Nephron (organoid): ENCODE results near the gene PLN.

Source experiments
- H3K27ac Mint-ChIP-seq, 3 experiments: 2 replicates each; pipeline ENCODE4 v1.8.0; 2020; ENCODE audit warnings: mixed read lengths in 3 of 3, mild to moderate bottlenecking in 2 of 3, moderate library complexity in 1 of 3
- H3K27me3 Mint-ChIP-seq: 2 replicates; pipeline ENCODE4 v1.8.0; 2021; ENCODE audit warnings: low read depth, mild to moderate bottlenecking, moderate library complexity, mixed read lengths
- H3K36me3 Mint-ChIP-seq: 2 replicates; pipeline ENCODE4 v1.8.0; 2020; ENCODE audit warnings: low read depth, mixed read lengths
- H3K4me1 Mint-ChIP-seq: 2 replicates; pipeline ENCODE4 v1.8.0; 2020; ENCODE audit warnings: mixed read lengths
- H3K4me3 Mint-ChIP-seq, 3 experiments: 2 replicates each; pipeline ENCODE4 v1.8.0; 2020; ENCODE audit warnings: mild to moderate bottlenecking in 3 of 3, mixed read lengths in 3 of 3, moderate library complexity in 2 of 3
- H3K9me3 Mint-ChIP-seq: 2 replicates; pipeline ENCODE4 v1.8.0; 2020; ENCODE audit warnings: mixed read lengths
- TF ChIP-seq, protein P1 (sequence below), 3 experiments: fragments of 200-600 bp; sonication (generic); IDR thresholded peaks; one replicate each; pipeline ENCODE4 v1.5.0; 2021; ENCODE audit warnings: antibody characterized with exemption in 3 of 3; ENCODE audit not compliant: unreplicated experiment in 3 of 3

The PLN gene

DNA sequence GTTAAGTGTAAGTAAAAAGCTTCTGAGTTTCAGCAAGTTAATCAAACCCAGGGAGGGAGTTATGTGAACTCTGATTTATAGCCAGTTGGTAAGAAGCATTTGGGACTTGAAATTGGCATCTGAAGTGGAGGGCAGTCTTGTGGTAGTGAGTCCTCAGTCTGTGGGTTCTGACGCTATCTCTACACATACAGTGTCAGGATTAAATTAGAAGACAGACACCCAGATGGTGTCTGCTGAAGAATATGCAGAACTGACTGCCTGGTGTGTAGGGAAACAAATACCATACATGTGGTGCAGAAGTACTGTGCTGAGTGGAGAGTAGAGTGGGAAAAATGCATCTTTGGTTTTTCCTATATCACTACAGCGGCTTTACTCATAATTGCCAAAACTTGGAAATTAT, 43.5 kb upstream of the PLN start:
- H3K36me3 Mint-ChIP-seq: peaks cover 40% of the 10 kb centered on the region
- TF ChIP-seq, protein P1, sequence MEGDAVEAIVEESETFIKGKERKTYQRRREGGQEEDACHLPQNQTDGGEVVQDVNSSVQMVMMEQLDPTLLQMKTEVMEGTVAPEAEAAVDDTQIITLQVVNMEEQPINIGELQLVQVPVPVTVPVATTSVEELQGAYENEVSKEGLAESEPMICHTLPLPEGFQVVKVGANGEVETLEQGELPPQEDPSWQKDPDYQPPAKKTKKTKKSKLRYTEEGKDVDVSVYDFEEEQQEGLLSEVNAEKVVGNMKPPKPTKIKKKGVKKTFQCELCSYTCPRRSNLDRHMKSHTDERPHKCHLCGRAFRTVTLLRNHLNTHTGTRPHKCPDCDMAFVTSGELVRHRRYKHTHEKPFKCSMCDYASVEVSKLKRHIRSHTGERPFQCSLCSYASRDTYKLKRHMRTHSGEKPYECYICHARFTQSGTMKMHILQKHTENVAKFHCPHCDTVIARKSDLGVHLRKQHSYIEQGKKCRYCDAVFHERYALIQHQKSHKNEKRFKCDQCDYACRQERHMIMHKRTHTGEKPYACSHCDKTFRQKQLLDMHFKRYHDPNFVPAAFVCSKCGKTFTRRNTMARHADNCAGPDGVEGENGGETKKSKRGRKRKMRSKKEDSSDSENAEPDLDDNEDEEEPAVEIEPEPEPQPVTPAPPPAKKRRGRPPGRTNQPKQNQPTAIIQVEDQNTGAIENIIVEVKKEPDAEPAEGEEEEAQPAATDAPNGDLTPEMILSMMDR (IDR thresholded peaks at IDR 0.05; ENCODE audit: unreplicated experiment in 3 of 3): no peak
- H3K27ac Mint-ChIP-seq: no peak overlapping the region
- peaks cover 3% of the 10 kb centered on the region for H3K27me3 Mint-ChIP-seq
- H3K4me3 Mint-ChIP-seq: no peak overlapping the region
- peaks cover 4% of the 10 kb centered on the region for H3K9me3 Mint-ChIP-seq
- peaks cover 6% of the 10 kb centered on the region for H3K4me1 Mint-ChIP-seq

DNA sequence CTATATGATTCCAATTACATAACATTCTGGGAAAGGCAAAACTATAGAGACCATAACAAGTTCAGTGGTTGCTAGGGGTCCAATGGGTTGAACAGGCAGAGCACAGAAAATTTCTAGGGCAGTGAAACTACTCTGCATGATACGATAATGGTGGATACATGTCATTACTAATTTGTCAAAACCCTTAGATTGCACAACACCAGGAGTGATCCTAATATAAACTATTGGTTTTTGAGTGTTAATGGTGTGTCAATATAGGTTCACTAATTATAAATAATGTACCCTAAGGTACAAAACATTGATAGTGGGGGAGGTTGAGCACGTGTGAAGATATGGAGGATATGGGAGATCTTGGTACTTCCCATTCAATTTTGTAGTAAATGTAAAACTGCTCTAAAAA, 42.4 kb upstream of the PLN start:
- no peak overlapping the region for H3K27ac Mint-ChIP-seq
- TF ChIP-seq, protein P1 (IDR thresholded peaks at IDR 0.05; ENCODE audit: unreplicated experiment in 3 of 3): no peak
- H3K9me3 Mint-ChIP-seq: peaks cover 2% of the 10 kb centered on the region
- peaks cover 6% of the 10 kb centered on the region for H3K4me1 Mint-ChIP-seq
- no peaks in the 10 kb centered on the region for H3K27me3 Mint-ChIP-seq
- H3K4me3 Mint-ChIP-seq: no peak overlapping the region
- peaks cover 37% of the 10 kb centered on the region for H3K36me3 Mint-ChIP-seq

DNA sequence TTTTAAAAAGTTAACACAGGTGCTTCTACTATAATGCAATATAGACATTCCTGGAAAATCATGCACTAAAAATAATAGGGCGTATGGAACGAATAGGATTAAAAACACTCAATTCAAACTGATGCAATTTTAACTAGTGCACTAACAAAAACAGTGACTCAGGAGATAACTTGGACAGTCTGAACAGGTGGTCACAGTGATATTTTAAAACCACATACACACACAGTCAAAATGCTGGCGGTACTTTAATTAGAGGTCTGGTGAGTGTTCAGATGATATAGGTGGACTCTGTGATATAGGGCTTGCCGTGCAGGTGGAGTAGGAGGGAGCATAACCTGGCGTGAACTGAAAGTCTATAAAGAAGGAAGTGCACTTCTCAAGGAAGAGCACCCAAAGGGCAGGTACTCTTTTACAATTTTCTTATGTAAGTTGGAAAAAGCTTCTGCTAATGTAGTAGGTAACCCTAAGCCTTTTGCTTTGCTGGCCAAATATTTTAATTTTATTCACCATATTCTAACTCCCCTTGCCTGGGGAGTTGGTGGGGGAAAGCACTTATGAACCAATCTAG, 41.9 kb upstream of the PLN start:
- H3K4me1 Mint-ChIP-seq: peaks cover 6% of the 10 kb centered on the region
- peaks cover 32% of the 10 kb centered on the region for H3K36me3 Mint-ChIP-seq
- no peak overlapping the region for H3K4me3 Mint-ChIP-seq
- no peak overlapping the region for H3K27ac Mint-ChIP-seq
- H3K27me3 Mint-ChIP-seq: no peaks in the 10 kb centered on the region
- H3K9me3 Mint-ChIP-seq: peaks cover 2% of the 10 kb centered on the region
- TF ChIP-seq, protein P1 (IDR thresholded peaks at IDR 0.05; ENCODE audit: unreplicated experiment in 3 of 3): no peak

DNA sequence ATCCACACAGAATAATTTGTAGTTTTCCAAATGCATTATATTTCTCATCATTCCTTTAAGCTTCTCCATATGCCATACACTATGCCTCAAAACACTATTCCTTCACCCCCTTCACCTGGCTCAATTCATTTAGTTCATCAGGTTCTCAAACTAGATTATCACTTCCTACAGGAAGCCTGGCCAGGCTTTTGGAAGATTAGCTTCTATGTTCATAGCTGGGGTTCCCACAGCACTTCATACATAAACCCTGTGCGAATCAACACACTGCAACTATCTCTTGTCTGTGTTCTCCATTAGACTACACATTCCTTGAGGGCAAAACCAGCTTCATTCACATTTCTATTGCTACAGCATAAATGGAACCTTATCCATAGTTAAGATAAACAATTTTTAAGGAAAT, 40.5 kb upstream of the PLN start:
- Mint-ChIP-seq H3K4me1 (no peaks in the 10 kb centered on the region), H3K27ac (no peak overlapping the region), H3K36me3 (peaks cover 18% of the 10 kb centered on the region), H3K9me3 (peaks cover 3% of the 10 kb centered on the region), H3K4me3 (no peak overlapping the region), H3K27me3 (no peaks in the 10 kb centered on the region)
- TF ChIP-seq, protein P1 (IDR thresholded peaks at IDR 0.05; ENCODE audit: unreplicated experiment in 3 of 3): no peak

DNA sequence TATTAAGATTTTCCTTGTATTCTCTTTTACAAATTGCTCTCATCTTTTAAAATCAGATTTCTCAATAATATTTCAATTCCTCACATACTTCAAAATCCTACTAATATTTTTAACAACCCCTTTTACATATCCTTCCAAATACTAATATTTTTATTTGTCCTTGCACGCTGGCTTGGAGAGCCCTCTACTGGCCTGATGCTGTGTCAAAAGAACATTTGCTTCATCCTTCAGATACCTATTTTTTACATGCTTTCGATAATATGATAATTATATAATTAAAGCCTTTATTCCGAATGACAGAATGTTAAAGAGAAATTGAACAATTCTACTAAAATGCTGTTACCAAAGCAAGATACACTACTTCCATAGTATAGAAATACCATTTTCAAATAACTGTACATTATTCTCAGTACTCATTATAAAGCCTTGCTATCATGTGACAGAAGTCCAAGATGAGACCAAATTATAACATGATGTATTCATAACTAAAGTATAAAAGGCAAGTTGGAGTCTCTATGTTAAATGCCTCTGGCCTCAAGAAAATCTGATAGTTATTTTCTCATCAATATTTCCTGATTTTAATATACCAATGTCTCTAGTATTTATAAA, 39.0 kb upstream of the PLN start:
- Mint-ChIP-seq H3K27me3 (no peaks in the 10 kb centered on the region), H3K4me1 (no peaks in the 10 kb centered on the region), H3K4me3 (no peak overlapping the region), H3K27ac (no peak overlapping the region), H3K9me3 (peaks cover 5% of the 10 kb centered on the region), H3K36me3 (peaks cover 12% of the 10 kb centered on the region)
- TF ChIP-seq, protein P1 (IDR thresholded peaks at IDR 0.05; ENCODE audit: unreplicated experiment in 3 of 3): peak; percentile 51 to 67 (median 59)
